ENCODE measurements around the gene GAREM1. TPM values are rescaled to one million over a fixed set of nuclear protein-coding genes. Genes with fewer than 3 reads are reported as not detected.

GAREM1 gene
- polyA plus RNA-seq, 1 of the 3 experiments (the other 2 are of a cell fraction) = 2.8 TPM

GRCh38 chr18:32435631-32436500 is 34.8 kb downstream of the GAREM1 start:
- Histone ChIP-seq H3F3A (replicated peaks; ENCODE audit: insufficient read depth) (no peaks in the 10 kb centered on the region), H3K4me1 (ENCODE audit: control insufficient read depth in 1 of 2, insufficient read depth in 2 of 2, low read depth in 1 of 2, low read length in 1 of 2) (peaks cover 0 to 12% of the 10 kb centered on the region in 2 experiments; a peak in 2 of 4 replicates), H3K79me2 (ENCODE audit: insufficient read depth) (peaks cover 11% of the 10 kb centered on the region), H3K9me2 (no peaks in the 10 kb centered on the region), H3K9me3 (0 out of 2 replicates have a peak, but pooled peaks cover 9% of the 10 kb centered on the region), H3K4me2 (no peak overlapping the region), H4K20me1 (ENCODE audit: insufficient read depth) (no peaks in the 10 kb centered on the region), H3K27ac (ENCODE audit: low read depth in 2 of 2, low read length in 1 of 2) (no peak overlapping the region), H3K27me3 (ENCODE audit: insufficient read depth) (no peaks in the 10 kb centered on the region), H3K4me3 (ENCODE audit: low read depth in 2 of 2, low read length in 1 of 2) (no peak overlapping the region), H2AFZ (ENCODE audit: low read depth) (no peak overlapping the region), H3K36me3 (replicated peaks in 1 of 2; ENCODE audit: control insufficient read depth in 1 of 2, insufficient read depth in 2 of 2, low read length in 1 of 2) (peaks cover 0 to 3% of the 10 kb centered on the region in 2 experiments), H3K9ac (no peak overlapping the region)
- 96% methylated on average over 5 of the region's 5 CpGs for WGBS (ENCODE audit: low lambda C conversion rate)
- TF ChIP-seq TEAD4 (IDR thresholded peaks at IDR 0.05; ENCODE audit: borderline replicate concordance, insufficient read depth) = no peak
- no peak for TF ChIP-seq YY1 (IDR thresholded peaks at IDR 0.05; ENCODE audit: low read depth)
- no peak for DNase-seq
- ChIA-PET POLR2A (no interaction called here), CTCF (interaction anchor here (1.0 to 1.8 kb wide), 4 partner anchors 43 to 164 kb away, joined by 3 to 4 read pairs (median 4); no protein-coding TSS in a partner anchor)

- H3K9me3 ChIP-seq = 0 out of 2 replicates have a peak, but pooled peaks cover 9% of the 10 kb centered on the region
- no peak overlapping the region for H3K4me2 ChIP-seq
- H3K36me3 ChIP-seq (replicated peaks in 1 of 2; ENCODE audit: control insufficient read depth in 1 of 2, insufficient read depth in 2 of 2, low read length in 1 of 2) = peaks cover 0 to 3% of the 10 kb centered on the region in 2 experiments
- CTCF ChIA-PET = no interaction called here
- whole genome bisulfite sequencing (ENCODE audit: low lambda C conversion rate) = 96% methylated on average over 2 of the region's 2 CpGs
- peaks cover 18% of the 10 kb centered on the region for H3K79me2 ChIP-seq (ENCODE audit: insufficient read depth)
- TF ChIP-seq IRF3 (IDR thresholded peaks at IDR 0.05; ENCODE audit: low read depth, low read length) = no peak
- TF ChIP-seq RAD21 (IDR thresholded peaks at IDR 0.05; ENCODE audit: low read length) = no peak
- TF ChIP-seq POLR2AphosphoS5 (IDR thresholded peaks at IDR 0.05; ENCODE audit: low read depth, low read length) = no peak
- no peak for TF ChIP-seq TAF1 (IDR thresholded peaks at IDR 0.05; ENCODE audit: borderline replicate concordance, low read depth, low read length)
- no peak for TF ChIP-seq EP300 (IDR thresholded peaks at IDR 0.05; ENCODE audit: borderline replicate concordance in 1 of 2, low read depth in 1 of 2, low read length in 1 of 2)
- TF ChIP-seq TCF12 (IDR thresholded peaks at IDR 0.05) = no peak
- no peak for TF ChIP-seq PBX3 (IDR thresholded peaks at IDR 0.05)
- no peak for TF ChIP-seq EZH2phosphoT487 (IDR thresholded peaks at IDR 0.05; ENCODE audit: borderline replicate concordance, low read depth)
- TF ChIP-seq GABPA (IDR thresholded peaks at IDR 0.05; ENCODE audit: low read depth) = no peak
- no peak for TF ChIP-seq MEF2A (IDR thresholded peaks at IDR 0.05; ENCODE audit: borderline replicate concordance, low read depth)
- no peak for TF ChIP-seq NFIC (IDR thresholded peaks at IDR 0.05; ENCODE audit: borderline replicate concordance)
- no peak for TF ChIP-seq TEAD4 (IDR thresholded peaks at IDR 0.05; ENCODE audit: borderline replicate concordance, insufficient read depth)
- no peak for TF ChIP-seq NRF1 (IDR thresholded peaks at IDR 0.05; ENCODE audit: low read depth, low read length)
- no peak for TF ChIP-seq JUND (IDR thresholded peaks at IDR 0.05)
- TF ChIP-seq FOXM1 (IDR thresholded peaks at IDR 0.05; ENCODE audit: low read depth) = no peak
- no peak for TF ChIP-seq FOXJ3 (CRISPR knock-in tag; IDR thresholded peaks at IDR 0.05)
- H3K4me1 ChIP-seq (ENCODE audit: control insufficient read depth in 1 of 2, insufficient read depth in 2 of 2, low read depth in 1 of 2, low read length in 1 of 2) = peaks cover 2 to 8% of the 10 kb centered on the region in 2 experiments; a peak in 3 of 4 replicates
- no peaks in the 10 kb centered on the region for H3K27me3 ChIP-seq (ENCODE audit: insufficient read depth)
- no peaks in the 10 kb centered on the region for H3K9me2 ChIP-seq
- peaks cover 4% of the 10 kb centered on the region for H3F3A ChIP-seq (replicated peaks; ENCODE audit: insufficient read depth)
- no peaks in the 10 kb centered on the region for H4K20me1 ChIP-seq (ENCODE audit: insufficient read depth)
- H3K27ac ChIP-seq (ENCODE audit: low read depth in 2 of 2, low read length in 1 of 2) = no peak overlapping the region
- H3K4me3 ChIP-seq (ENCODE audit: low read depth in 2 of 2, low read length in 1 of 2) = no peak overlapping the region
- no peak overlapping the region for H3K9ac ChIP-seq
- DNase-seq = no peak
- H2AFZ ChIP-seq (ENCODE audit: low read depth) = no peak overlapping the region
- POLR2A ChIA-PET = no interaction called here
Observed at GRCh38 chr18:32431753-32432152, 38.9 kb downstream of the GAREM1 start.
